Measurements from ENCODE around the gene CCL11.
A peak's percentile ranks its signal among the peaks of the same experiment; 100 is the strongest.

CCL11 gene

GRCh38 chr17:34285286-34285792 is at the start of gene CCL11:
Gene CCL11, plus strand, starts transcription at chr17:34285742. Its CDS starts 67 bp downstream, at chr17:34285809.
- no peak for DNase-seq

DNA sequence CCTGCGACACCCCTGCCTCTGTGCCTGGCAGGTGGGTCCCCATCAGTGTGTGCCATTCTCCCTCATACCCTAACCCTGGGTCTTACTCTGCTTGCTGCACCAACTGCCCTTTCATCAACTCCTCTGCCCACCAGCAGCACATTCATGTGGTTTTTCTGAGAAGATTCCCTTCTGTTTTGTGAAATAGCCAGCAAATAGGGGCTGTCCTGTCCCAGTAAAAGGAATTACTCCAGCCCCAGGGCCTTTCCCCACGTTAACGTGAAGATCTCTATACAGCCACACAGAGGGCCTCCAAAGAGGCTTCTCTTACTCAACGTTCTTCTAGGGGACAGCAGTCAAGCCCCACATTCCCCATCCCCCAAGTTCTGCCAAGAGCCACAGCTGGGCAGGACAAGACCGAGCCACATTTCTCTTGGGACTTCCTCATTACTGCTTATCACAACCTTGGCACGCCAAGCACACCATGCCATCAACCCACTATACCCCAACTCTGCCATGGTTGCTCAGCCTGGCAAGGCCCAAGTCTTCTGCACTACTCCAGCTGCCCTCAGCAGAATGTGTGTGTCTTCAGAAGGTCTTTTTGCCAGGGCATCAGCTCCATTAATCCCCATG is 49.2 kb upstream of the CCL11 start:
- DNase-seq = no peak

DNA sequence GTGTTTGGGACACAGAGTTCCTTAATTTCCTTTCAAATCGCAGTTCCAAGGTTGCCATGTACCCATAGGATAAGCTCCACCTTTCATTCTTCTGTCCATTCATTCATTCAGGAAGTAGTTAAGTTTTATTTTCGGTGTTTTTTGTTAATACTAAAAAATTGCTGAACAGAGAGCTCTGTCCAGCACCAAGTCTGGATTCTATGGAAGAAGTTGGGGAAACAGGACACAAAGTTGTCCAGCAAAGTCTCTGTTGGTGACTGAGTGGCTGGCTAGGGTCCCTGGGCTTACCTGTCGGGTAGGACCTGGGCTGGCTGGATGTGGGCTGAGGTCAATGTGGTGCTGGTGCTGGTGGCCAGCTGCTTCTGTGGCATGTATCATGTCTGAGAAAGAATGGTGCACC is 48.1 kb upstream of the CCL11 start:
- DNase-seq = no peak

GRCh38 chr17:34241062-34241461 is 44.5 kb upstream of the CCL11 start:
- DNase-seq = peak; percentile 88

DNA sequence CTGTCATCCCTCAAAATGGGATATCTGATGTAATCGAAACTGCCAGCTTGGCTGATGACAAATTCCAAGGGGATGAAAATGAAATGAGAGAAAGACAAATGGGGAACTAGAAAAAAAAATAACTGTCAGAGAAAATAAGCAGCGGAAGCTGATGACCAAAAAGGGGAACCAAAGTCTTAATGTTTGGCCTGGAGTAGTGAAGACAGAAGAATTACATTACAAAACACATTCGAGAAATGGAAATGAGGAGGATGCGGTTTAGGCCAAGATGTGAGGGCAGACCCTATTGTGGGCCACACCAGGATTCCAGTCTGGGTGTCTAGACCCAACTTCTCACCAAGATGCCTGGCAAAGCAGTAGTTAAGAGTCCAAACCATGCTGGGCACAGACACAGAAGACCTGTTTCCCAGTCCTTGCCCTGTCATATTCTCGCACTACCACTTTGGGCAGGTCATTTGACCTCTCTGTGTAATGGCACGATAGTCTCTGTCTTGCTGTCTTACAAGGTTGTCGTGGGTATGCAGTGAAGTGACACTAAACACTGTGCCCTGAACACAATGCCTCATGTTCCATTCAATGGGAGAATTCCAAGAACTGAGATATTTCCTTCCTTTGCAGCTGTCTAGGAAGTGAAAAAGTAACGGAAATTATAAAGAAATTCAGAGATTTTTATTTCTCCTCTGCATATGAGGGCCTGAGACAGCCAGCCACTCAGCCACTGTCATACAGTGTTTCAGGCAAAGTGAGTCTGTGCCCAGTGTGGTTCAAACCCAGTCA is 42.8 kb upstream of the CCL11 start:
- DNase-seq = no peak

DNA sequence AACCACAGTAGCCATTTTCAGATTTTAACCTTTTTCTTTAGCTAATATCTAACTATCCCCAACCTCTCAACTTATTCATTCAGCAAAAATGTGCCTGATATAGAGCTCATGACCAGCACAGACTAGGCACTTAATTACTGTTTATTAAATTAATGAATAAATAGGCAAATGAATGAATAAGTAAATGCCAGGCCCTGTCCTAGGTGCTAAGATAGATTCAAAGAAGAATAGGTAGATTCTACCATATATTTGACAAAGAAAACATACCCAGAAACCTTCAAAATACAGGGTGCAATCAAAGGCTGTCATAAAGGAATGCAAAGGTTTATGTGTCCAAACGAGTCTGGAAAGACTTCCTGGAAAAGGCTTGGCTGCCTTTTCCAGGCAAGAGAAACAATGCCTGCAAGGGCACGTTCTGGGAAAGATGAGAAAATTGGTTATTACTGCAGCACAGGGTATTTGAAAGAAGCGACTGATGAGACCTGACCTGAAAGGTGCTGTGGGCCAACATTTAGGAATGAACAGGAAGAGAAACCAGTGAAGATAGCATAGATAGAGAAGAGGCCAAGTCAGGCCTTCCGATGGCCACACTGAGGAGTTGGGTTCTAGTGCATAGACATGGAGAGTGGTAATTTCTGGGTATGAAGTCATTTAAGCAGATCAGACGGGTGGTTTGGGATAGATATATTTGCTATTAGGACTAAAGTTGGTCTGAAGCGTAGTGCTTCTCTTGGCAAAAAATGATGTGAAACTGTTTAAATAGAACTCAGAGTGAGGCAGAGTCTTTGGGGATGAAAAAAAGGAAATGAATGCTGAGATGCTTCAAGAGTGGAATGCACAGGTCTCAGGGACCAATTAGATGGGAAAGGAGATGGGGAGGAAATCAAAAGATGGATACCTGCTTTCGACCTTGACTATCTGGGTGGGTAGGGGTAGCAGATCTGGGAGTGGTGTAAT is 41.9 kb upstream of the CCL11 start:
- no peak for DNase-seq

- DNase-seq = no peak
Measured at GRCh38 chr17:34245351-34245905, 40.1 kb upstream of the CCL11 start.

DNA sequence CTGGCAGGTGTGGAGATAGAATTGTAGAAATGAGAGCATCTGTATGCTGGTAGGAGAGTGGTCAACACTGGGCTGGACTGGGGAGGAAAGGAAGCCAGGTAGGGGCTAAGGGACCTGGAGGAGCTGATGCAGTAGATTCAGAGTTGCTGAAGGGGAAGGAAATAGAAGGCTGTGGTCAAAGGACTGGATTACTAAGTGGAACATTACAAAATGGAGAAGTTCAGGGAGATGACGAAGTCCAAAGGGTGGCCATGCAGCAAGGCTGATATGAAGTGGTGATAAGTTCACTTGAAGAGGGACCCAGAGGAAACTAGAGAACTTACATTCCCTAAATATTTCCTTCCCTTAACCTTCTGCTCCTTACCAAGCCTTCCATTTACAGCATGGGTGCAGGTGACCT is 39.1 kb upstream of the CCL11 start:
- DNase-seq = no peak

DNA sequence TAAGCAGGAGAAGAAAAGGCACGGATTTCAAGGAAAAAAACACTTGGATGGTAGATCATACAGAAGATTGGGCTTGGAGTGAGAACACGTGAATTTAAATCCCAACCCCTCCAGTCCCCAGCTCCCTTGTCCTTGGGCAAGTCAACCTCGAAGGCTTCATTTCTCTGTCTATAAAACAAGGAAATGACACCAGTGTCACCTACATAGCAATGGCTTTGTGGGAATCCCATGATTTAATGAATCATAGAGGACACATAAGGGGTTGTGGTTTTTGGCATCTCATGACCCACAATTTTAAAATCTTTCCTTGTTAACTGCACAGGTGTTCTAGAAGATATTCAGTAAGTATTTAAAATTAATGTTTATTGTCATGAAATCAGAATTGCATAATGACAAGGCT is 38.7 kb upstream of the CCL11 start:
- no peak for DNase-seq

DNA sequence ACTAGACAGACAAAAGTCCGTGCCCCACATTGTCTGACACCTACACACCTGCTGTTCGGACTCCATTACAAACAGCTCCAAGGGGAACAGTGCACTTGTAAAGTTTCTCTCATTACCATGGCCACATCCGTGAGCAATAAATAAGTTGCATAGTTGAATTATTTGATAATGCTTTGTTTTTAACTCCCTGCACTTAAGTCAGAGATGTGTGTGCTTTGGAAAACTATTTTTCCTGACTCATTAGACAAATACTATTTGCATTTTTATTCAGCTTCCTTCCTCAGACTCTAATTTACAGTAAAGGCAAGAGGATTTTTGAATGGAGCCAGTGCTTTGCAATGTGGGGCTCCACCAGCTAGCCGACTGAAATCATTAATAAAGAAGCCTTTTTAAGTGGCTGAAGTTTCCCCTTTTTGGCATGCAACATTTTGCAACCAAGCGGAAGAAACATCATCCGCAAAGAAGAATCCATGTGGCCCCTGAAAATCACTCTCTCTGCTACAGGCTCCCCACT is 37.0 kb upstream of the CCL11 start:
- no peak for DNase-seq

DNA sequence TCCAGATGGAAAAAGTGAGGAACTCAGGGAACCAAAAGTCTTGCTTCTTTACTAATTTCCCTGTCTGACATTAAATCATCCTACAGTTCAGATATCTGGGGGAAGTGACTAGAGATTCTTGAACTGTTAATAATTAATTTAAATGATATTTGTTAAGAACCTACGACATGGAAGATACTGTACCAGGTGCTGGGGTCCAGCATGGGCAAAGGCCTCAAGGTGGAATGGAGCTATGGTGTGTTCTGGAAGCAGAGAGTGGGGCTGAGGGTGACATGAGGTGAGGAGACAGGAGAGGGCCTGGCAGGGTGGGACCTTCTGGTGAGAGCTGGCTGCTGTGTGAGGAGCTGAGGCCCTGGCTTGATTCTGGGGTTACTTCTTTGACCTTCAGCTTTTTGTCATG is 36.5 kb upstream of the CCL11 start:
- no peak for DNase-seq

GRCh38 chr17:34249478-34249877 is 36.1 kb upstream of the CCL11 start:
- no peak for DNase-seq

- no peak for DNase-seq
Measured at GRCh38 chr17:34251186-34251585, 34.4 kb upstream of the CCL11 start.

DNA sequence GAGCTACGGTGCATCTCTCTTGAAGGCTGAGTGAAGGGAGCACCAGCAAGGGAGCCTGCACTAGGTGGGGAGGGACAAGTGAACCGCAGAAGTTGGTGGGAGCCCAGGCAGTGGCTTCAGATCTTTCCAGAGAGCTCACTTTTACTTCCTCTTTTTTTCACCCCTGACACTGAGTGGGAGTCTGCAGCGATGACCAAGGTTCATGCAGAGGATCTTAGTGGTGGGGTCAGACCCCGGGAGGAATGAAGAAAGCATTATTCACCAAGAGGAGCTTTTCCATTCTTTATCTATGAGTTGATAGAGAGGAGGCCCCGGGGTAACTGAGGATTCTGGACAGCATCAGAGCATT is 33.5 kb upstream of the CCL11 start:
- DNase-seq = no peak

GRCh38 chr17:34252444-34253138 is 33.0 kb upstream of the CCL11 start:
- peak; percentile 94 for DNase-seq

DNA sequence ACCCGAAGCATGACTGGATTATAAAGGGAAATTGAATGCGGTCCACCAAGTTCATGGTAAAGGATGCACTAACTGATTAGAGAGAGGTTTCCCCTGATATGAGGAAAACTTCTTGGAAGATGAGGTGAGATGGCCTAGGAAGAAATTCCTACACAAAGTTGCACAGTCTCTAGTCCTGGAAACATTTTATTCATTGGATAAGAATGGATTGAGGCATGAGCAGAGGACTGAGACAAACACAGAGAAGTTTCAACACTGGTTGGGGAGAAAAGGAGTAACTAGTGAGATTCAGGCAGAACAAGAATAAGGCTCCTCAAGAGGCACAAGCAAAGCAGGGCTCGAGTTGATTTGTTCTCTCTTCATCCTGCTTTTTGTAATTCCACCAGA is 32.4 kb upstream of the CCL11 start:
- no peak for DNase-seq

- DNase-seq = no peak
Measured at GRCh38 chr17:34254146-34254545, 31.4 kb upstream of the CCL11 start.

DNA sequence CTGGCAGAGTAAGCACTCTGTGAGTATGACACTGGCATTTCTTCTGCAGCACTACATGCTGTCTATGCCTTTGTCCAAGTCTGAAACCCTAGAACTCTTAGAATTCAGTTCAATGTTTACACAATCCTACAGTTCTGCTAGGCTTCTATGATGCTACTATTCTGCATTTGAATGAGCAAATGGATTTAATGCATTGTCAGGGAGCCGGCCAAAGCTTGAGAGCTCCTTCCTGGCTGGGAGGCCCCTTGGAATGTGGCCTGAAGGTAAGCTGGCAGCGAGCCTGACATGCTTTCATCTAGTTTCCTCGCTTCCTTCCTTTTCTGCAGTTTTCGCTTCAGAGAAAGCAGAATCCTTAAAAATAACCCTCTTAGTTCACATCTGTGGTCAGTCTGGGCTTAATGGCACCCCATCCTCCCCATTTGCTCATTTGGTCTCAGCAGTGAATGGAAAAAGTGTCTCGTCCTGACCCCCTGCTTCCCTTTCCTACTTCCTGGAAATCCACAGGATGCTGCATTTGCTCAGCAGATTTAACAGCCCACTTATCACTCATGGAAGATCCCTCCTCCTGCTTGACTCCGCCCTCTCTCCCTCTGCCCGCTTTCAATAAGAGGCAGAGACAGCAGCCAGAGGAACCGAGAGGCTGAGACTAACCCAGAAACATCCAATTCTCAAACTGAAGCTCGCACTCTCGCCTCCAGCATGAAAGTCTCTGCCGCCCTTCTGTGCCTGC is 30.7 kb upstream of the CCL11 start, which contains the start of gene CCL2:
Gene CCL2 (plus strand): TSS at position 635 of the 730 bp plus-strand sequence. CDS start 65 bp downstream, at position 700.
- DNase-seq = peak; percentile 90

DNA sequence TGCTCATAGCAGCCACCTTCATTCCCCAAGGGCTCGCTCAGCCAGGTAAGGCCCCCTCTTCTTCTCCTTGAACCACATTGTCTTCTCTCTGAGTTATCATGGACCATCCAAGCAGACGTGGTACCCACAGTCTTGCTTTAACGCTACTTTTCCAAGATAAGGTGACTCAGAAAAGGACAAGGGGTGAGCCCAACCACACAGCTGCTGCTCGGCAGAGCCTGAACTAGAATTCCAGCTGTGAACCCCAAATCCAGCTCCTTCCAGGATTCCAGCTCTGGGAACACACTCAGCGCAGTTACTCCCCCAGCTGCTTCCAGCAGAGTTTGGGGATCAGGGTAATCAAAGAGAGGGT is 30.2 kb upstream of the CCL11 start:
- DNase-seq = no peak

DNA sequence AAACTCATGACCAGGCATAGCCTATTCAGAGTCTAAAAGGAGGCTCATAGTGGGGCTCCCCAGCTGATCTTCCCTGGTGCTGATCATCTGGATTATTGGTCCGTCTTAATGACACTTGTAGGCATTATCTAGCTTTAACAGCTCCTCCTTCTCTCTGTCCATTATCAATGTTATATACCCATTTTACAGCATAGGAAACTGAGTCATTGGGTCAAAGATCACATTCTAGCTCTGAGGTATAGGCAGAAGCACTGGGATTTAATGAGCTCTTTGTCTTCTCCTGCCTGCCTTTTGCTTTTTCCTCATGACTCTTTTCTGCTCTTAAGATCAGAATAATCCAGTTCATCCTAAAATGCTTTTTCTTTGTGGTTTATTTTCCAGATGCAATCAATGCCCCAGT is 29.7 kb upstream of the CCL11 start:
- DNase-seq = no peak

DNA sequence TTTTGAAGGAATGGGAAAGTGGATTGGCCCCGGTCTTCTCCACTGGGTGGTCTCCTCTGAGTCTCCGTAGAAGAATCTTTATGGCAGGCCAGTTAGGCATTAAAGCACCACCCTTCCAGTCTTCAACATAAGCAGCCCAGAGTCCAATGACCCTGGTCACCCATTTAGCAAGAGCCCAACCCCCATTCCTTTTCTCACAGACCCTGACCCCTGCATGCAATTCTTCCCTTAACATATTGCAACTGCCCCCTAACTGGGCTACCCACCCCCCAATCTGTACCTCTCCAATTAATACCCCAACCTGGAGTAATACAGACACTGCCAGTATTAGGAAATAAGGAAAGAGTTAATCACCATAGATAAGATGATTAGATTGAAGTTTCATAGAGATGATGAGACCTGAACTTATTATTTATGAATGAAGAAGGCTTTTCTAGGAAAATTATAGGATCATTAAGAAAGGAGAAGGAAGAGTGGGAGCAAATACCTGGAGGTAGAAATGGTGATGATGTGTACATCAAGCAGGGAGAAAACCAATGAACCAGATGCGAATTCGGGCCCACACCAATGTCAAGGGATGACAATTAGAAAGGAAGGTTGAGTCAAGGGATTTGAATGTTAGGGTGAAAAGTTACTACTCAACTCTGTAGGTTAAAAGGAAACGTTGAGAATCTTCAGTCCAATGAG is 28.1 kb upstream of the CCL11 start:
- DNase-seq = no peak

Measured in femur (tissue), 1 donor.